HG02852 (cell line): ENCODE data around the gene FGA.
"Not testable (repeated sequence)": the region's sequence is repeated elsewhere in the genome, so short reads cannot be mapped to it uniquely, and the experiment has no call there.

ENCODE experiments used
- ATAC-seq: cut with Tn5 transposase; IDR thresholded peaks from one replicate; pipeline ENCODE4 v1.9.1; 2021; ENCODE audit warnings: mild to moderate bottlenecking, moderate library complexity; ENCODE audit not compliant: unreplicated experiment

Gene FGA

GRCh38 chr4:154608361-154609252 lies 18.1 kb upstream of the FGA start:
- ATAC-seq, result no peak

DNA sequence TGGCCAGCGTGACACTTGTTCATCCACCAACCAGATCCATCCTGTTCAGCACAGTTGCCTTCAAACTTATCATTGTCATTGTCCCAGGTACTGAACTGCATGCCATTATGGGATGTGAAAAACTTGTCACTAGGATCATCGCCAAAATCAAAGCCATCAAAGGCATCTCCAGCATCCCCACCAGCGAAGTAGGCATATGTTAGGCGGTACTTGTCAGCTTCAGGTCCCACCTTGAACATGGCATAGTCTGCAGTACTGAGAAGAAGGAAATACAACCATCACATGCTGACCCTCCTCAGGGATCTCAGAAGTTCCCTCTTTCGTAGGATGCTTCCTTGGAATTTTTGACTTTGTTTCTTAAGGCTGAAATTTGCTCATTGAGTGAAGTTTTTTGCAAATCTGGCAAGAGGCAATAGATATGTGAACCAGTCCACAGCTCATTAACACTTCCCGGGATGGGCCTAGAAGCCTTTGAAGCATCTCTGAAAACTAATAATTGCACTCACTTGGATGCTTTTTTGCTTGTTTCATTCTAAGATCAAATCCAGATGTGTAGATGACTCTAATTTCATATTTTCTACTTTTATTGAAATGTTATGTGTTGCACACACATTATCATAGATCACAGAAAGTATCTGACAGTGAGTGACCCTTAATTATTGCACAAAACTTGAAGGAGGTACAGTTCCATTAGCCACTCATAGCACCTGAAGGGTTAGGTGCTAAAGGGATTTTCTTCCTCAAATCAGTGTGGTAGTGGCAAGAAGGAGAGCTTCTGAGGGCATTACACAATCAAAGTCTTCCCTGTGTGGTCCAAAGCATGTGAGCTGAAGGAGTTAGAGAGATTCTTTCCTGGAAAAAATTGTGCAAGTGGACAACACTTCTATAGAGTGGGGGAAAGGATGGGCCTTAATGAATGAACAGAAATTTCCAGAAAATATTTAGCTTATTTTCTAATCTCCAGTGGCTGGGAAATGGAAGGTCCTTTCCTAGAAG lies 16.5 kb upstream of the FGA start:
- ATAC-seq, result no peak

DNA sequence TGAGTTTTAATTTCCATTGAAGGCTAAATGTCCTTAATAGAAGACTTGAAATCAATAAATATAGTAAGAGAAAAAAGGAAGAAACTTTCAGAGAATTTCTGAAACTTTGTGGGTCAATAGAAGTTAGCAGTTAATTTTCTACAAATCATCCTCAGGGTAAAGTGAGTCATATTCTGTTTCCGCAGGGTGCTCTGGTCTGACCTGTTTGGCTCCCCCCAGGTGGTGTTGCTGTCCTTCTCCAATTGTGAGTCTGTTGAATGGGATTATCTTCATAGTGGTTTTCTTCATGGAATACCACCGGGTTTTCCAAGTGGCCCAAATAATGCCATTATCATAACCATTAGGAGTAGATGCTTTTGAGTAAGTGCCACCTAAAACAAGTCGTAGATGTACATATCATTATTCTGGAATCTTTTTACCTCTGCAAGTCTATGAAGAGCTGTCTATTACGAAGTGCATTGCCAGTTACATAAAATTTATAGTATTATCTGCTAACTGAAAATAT lies 14.2 kb upstream of the FGA start:
- no peak for ATAC-seq

DNA sequence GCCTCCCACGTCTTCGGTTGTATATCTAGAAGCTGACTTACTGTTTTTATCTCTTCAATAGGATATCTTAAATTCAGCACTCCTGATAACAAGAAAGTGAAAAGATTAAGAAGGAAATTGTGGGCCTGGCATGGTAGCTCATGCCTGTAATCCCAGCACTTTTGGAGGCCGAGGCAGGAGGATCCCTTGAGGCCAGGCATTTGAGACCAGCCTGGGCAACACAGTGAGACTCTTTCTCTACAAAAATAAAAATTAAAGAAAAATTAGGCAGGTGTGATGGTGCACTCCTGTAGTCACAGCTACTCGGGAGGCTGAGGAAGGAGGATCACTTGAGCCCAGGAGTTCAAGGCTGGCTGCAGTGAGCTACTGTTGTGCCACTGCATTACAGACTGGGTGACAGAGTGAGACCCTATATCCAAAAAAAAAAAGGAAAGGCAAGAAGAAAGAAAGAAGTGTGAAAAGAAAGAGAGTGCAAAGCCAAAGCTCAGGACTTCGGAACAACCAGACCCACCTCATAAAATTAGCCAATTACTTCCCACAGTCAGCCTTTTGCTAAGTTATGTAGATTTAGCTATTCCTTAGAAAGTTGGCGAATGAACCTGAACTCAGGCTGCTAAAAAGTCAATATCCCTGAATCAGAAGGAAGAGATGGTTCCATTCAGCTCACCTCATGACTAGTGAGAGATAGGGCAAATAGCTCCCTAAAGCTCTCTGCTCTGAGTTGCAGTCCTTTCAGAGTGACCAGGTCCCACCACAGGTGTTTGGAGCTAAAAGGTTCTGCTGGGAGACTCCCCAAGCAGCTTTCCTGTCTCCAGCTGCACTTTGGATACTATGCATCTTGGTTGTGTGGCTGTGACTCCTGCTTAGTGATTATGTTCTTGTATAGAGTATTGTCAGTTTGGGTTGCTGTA lies 12.7 kb upstream of the FGA start:
- no peak for ATAC-seq

GRCh38 chr4:154602404-154603020 lies 12.0 kb upstream of the FGA start:
- no peak for ATAC-seq

GRCh38 chr4:154597798-154598774 lies 7.5 kb upstream of the FGA start:
- no peak for ATAC-seq

DNA sequence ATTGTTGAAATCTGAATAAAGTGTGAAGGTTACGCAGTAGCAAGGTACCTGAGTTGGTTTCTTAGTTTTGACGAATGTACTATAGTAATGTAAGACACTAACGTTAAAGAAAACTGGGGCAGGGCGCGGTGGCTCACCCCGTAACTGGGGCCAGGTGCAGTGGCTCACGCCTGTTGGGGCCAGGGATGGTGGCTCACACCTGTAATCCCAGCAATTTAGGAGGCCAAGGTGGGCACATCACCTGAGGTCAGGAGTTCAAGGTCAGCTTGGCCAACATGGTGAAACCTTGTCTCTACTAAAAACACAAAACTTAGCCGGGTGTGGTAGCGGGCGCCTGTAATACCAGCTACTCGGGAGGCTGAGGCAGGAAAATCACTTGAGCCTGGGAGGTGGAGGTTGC lies 6.7 kb upstream of the FGA start:
- ATAC-seq, result not testable (repeated sequence)

GRCh38 chr4:154595807-154596206 lies 5.3 kb upstream of the FGA start:
- no peak for ATAC-seq

- not testable (repeated sequence) for ATAC-seq
Observed at GRCh38 chr4:154594343-154594742, 3.8 kb upstream of the FGA start.

- no peak for ATAC-seq
Observed at GRCh38 chr4:154593868-154594267, 3.3 kb upstream of the FGA start.

DNA sequence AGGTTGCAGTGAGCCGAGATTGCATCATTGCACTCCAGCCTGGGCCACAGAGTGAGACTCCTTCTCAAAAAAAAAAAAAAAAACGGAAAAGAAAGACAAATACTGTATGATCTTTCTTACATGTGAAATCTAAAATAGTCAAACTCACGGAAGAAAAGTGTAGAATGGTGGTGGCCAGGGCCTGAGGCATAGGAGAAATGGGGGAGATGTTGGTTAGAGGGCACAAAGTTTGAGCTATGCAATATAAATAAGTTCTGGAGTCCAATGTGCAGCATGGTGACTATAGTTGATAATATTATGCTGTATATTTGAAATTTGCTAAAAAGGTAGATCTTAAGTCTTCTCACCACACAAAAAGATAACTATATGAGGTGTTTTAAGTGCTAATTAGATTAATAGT lies 1.3 kb upstream of the FGA start:
- ATAC-seq, result no peak

DNA sequence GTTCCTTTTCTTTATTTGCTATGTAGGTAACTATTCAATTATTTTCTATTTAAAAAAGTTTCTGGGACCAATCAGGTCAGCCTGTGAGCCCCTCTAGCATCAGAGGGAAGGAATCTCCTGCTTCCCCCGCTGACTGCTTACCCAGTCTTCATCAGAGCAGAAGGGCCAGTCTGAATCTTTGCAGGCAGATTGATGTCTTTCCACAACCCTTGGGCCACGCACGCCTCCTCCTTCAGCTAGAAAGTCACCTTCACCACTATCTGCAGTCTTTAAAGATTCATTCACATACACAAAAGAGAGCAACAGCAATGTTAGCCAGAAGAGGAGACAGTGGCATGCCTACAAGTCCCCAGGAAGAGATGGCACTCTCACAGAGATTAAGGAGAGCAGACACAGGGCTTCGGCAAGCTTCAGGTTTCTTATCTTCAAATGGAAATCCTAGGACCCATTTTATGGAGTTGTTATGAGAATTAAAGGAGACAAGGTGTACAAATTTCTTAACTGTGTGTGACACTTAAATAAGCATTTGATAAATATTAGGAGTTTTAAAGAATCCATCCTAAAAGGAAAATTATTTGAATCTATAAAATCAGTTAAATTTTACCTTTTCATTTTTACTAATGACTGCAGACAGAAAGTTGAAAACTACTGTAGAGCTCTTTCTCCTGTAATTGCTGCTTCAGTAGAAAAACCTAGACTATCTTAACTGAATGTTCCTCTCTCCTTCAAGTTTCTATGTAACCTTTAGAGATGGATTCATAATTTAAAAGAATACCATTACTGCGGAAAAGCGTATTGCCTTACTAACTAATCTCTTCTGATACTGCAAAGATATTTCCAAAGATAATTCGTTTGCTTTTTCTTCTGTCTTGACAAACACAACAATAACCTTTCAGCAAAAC lies 995 bp downstream of the FGA start:
- no peak for ATAC-seq

DNA sequence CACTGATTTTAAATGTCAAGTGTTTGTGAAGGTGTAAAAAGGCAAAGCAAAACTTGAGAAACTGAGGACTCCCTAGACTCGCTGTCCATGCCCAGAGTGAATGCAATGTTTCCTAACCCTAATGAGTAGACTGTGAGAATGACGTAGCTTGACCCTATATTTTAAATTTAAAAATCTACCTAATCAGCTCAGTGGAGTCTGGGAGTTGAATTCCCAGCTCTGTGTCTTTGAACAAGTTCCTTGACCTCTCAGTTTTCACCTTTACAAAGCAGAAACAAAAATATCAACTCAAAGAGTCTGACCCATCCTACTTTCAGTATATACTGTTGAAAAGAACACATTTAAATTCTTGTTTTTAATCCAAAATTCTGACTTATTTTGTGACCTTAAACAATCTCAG lies 2.3 kb downstream of the FGA start:
- no peak for ATAC-seq

DNA sequence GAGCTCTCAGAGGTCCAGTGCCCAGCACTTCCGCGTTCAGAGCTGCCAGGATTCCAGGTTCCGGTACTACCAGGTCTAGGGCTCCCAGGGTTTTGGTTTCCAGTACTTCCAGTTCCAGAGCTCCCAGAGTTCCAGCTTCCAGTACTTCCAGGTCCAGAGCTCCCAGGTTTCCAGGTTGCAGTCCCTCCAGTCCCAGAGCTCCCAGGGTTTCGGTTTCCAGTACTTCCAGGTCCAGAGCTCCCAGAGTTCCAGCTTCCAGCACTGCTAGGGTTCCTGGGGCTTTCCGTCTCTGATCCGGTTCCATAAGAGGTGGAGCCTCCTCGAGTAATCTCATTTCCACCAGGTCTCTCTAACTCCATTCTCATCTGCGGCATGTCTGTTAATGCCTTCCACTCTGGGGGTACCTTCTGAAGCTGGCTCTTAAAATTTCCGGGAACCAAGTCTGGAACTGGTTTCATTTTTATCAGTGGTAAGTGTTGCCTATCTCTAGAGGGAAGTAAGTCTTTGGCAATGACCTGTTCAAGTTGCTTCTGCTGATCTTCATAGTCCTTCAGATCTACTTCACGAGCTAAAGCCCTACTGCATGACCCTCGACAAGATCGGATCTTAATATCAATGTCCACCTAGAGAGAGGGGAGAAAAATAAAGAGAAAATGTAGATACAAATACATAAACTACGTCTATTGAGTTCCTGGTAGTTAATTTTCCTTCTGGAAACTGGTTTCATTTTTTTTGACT lies 4.1 kb downstream of the FGA start:
- no peak for ATAC-seq

DNA sequence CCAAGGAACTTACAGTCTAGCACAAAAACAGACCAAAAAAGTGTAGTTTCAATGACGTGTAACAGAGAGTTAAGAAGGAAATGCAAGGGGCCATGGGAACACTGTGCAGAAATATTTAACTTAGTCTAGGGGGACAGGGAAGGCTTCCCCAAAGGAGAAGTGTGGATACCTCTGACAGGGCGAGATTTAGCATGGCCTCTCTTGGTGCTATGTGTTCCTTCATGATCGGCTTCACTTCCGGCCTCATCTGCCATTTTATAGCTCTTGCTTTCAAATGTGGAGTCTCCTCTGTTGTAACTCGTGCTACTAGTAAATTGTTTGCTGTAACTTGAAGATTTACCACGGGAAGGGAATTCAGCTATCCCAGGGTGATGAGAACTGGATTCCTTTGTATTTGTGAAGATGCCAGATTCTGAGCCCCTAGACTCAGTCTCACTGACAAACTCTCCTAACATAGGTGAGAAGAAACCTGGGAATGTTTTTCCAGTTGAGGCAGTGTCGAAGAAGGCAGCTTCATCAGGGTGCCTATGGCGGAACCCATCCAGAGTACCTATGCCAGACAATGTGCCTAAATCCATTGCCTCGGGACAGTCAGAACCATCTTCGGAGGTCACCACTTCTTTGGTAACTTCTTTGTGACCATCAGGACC lies 5.0 kb downstream of the FGA start:
- ATAC-seq, result no peak

GRCh38 chr4:154584259-154584658 lies 6.3 kb downstream of the FGA start:
- ATAC-seq, result no peak

GRCh38 chr4:154583677-154584076 lies 6.9 kb downstream of the FGA start:
- ATAC-seq, result no peak
